Activated T-cell treated with anti-CD3 and anti-CD28 coated beads, Interleukin-2, amount 50 U/mL, for 1 hour (primary cell): Measurements from ENCODE around the gene CCHCR1.

Experiments
- DNase-seq: peaks from one replicate; pipeline ENCODE4 v3.0.0-alpha.2; 2020

Gene CCHCR1

DNA sequence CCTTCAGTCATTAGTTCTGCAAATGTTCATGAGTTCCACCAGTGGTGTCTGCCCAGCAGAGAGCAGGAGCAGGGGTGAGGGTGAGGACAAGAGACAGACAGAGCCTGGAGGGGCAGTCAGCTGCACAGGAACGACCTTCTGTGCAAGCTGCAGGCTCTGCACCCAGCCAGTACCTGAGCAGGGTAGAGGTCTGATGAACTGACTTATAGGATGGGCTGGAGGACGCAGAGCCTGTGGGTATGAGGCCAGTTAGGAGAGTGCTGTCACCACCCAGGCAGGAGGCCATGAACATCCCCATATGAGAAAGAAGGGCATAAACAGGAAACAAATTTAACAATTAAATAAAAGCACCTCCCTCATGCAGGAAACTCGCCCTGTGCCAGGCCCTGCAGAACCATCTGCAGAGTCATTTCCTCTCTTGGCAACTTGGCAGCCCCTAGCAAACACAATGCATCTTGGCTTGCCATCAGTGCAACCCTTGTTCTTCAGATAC, 63.2 kb downstream of the CCHCR1 start:
- peak; percentile 37 for DNase-seq

DNA sequence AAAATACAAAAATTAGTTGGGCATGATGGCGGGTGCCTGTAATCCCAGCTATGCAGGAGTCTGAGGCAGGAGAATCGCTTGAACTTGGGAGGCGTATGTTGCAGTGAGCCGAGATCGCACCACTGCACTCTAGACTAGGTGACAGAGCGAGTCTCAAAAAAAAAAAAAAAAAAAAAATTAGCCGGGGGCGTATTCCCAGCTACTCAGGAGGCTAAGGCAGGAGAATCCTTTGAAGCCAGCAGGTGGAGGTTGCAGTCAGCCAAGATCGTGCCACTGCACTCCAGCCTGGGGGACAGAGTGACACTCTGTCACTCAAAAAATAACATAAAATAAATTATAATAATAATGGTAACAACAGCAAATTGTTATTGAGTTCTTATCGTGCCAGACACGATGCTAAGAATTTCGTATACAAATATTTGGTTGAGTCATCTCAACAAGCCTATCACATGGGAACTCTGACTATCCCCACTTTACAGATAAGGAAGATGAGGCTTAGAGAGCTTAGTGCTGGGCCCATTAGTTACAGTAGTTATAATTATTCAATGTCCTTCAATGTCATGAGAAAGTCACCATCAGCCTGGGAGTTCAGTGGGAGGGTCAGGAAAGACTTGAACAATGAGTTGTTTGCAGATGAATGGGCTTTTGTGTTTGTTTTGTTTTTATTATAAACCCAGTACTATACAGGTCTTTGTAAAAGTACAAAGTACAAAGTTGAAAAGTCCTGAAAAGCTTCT, 64.7 kb downstream of the CCHCR1 start:
- DNase-seq = no peak
